ENCODE measurements around the gene PEPD.

GRCh38 chr19:33518541-33518940 lies 3.0 kb downstream of the PEPD start:
- TF ChIP-seq CTCF (IDR thresholded peaks at IDR 0.05; ENCODE audit: poor library complexity), result no peak
- TF ChIP-seq EZH2phosphoT487 (IDR thresholded peaks at IDR 0.05; ENCODE audit: low read depth, severe bottlenecking, unreplicated experiment), result no peak

Data from hepatocyte (in vitro differentiated cells).